ENCODE data around the gene SGSM2. TPM values are rescaled to one million over a fixed set of nuclear protein-coding genes. Genes with fewer than 3 reads are reported as not detected.

Gene SGSM2
- total and polyA plus RNA-seq, 2 donors = 37.6 to 61.1 TPM

Small RNAs within 50 kb of the gene (small RNA-seq; reads per million reads assigned to genes)
- gene AC006435.3 (not detected), gene AC006435.4 (not detected), gene SNORD91A (512 reads per million, percentile 98 among the genes with 10 or more reads in this experiment), gene SNORD91B (122 reads per million, percentile 97 among the genes with 10 or more reads in this experiment)

Other genes starting within 250 kb of the SGSM2 start
- gene SMG6, start 33.7 kb upstream of the SGSM2 start, total RNA-seq = 29.3 TPM
- 37.5 TPM for gene SMG6, start 33.7 kb upstream of the SGSM2 start, polyA plus RNA-seq
- 20.4 TPM for gene SRR, start 33.6 kb upstream of the SGSM2 start, total RNA-seq
- 13.7 TPM for gene SRR, start 33.6 kb upstream of the SGSM2 start, polyA plus RNA-seq
- gene TSR1, start 1.0 kb upstream of the SGSM2 start, total RNA-seq = 23.3 TPM
- gene TSR1, start 1.0 kb upstream of the SGSM2 start, polyA plus RNA-seq = 21.9 TPM
- 7.5 TPM for gene MNT, start 63.6 kb downstream of the SGSM2 start, total RNA-seq
- 20.5 TPM for gene MNT, start 63.6 kb downstream of the SGSM2 start, polyA plus RNA-seq
- 27.3 TPM for gene METTL16, start 174.4 kb downstream of the SGSM2 start, total RNA-seq
- gene METTL16, start 174.4 kb downstream of the SGSM2 start, polyA plus RNA-seq = 21.6 TPM

All from urinary bladder (tissue), 2 donors.